ENCODE data around the gene GALNS. TPM values are rescaled to one million over a fixed set of nuclear protein-coding genes. Genes with fewer than 3 reads are reported as not detected.

GALNS gene
- total and polyA plus RNA-seq, 2 of the 13 experiments (the other 11 are each of a cell fraction or from before 2014, with no cell fraction given) = 9.2 to 9.8 TPM

- FAIRE-seq = no peak
- TF ChIP-seq ZNF782 (CRISPR knock-in tag; IDR thresholded peaks at IDR 0.05; ENCODE audit: borderline replicate concordance) (no peak), SKIL (CRISPR knock-in tag; IDR thresholded peaks at IDR 0.05; ENCODE audit: borderline replicate concordance) (no peak), ZBTB21 (CRISPR knock-in tag; IDR thresholded peaks at IDR 0.05) (no peak), MLLT10 (CRISPR knock-in tag; IDR thresholded peaks at IDR 0.05) (no peak), MAZ (IDR thresholded peaks at IDR 0.05; ENCODE audit: borderline replicate concordance, low read depth, low read length) (no peak), MAZ (CRISPR knock-in tag; IDR thresholded peaks at IDR 0.05; ENCODE audit: low read depth) (no peak), ZBTB49 (CRISPR knock-in tag; IDR thresholded peaks at IDR 0.05; ENCODE audit: borderline replicate concordance) (no peak), POLR2G (IDR thresholded peaks at IDR 0.05; ENCODE audit: low read depth, low read length) (0 out of 2 replicates have a peak, but pooled peaks have one; percentile 2), EHMT2 (IDR thresholded peaks at IDR 0.05; ENCODE audit: borderline replicate concordance, low read depth, low read length) (no peak), EZH2 (conservative IDR thresholded peaks at IDR 0.05; ENCODE audit: low read depth, low read length) (no peak), AFF4 (CRISPR knock-in tag; IDR thresholded peaks at IDR 0.05) (no peak), NFE2L1 (CRISPR knock-in tag; IDR thresholded peaks at IDR 0.05; ENCODE audit: borderline replicate concordance) (0 out of 2 replicates have a peak, but pooled peaks have one; percentile 18), ZNF761 (CRISPR knock-in tag; conservative IDR thresholded peaks at IDR 0.05) (no peak), NFKB2 (CRISPR knock-in tag; IDR thresholded peaks at IDR 0.05; ENCODE audit: borderline replicate concordance) (no peak)
These were observed 46.4 kb downstream of the GALNS start for GRCh38 chr16:88810166-88810911.

More at GRCh38 chr16:88810166-88810911, 46.4 kb downstream of the GALNS start:
- peak overlapping the region; percentile 76 for H3K27ac ChIP-seq (ENCODE audit: extremely low read length, insufficient read depth, low read length)
- no TSS peak for BruUV-seq (replicated peaks)
- peaks cover 29% of the 10 kb centered on the region for H3K4me1 ChIP-seq (ENCODE audit: insufficient read depth, low read length)
- H4K20me1 ChIP-seq (ENCODE audit: insufficient read depth, low read length) = peaks cover 14% of the 10 kb centered on the region; the same call in 1 of the 2 replicates
- H3K36me3 ChIP-seq (replicated peaks in 1 of 2; ENCODE audit: control insufficient read depth in 1 of 2, insufficient read depth in 2 of 2, low read length in 2 of 2) = peaks cover 13 to 43% of the 10 kb centered on the region in 2 experiments
- intact Hi-C loops (cut with micrococcal nuclease; ENCODE audit: unreplicated experiment) = loop anchor here (5.0 kb wide), 1 partner anchor 53 kb away; no protein-coding TSS in a partner anchor
- in situ Hi-C loops (cut with HindIII; ENCODE audit: extremely low pct_ligation_motif_present, low pct_unique_long_range_greater_than_20kb) = loop anchor here (5.0 kb wide), 1 partner anchor 47 kb away; the partner anchor contains the start of genes GALNS and TRAPPC2L
- peak; percentile 0; the same call in 2 of the 3 replicates for ATAC-seq
- DNase-seq (ENCODE audit: low spot score) = no peak
- H3K27me3 ChIP-seq (ENCODE audit: control insufficient read depth in 1 of 2, insufficient read depth in 2 of 2, low read length in 2 of 2) = no peaks in the 10 kb centered on the region
- ChIA-PET POLR2A (interaction anchor here (1.5 to 4.9 kb wide), 9 partner anchors 10 to 407 kb away, joined by 3 to 36 read pairs (median 11); partner anchors contain the start of genes CDH15, GALNS, PIEZO1 and TRAPPC2L), CTCF (ENCODE audit: low intra/inter-chr PET ratio, low total read pairs) (no interaction called here)
- peaks cover 22% of the 10 kb centered on the region for H3K79me2 ChIP-seq (ENCODE audit: insufficient read depth, low read length)
- peak overlapping the region; percentile 72 to 90 (median 74) for H3K4me3 ChIP-seq (replicated peaks in 1 of 3; ENCODE audit: insufficient read depth in 1 of 3, low read depth in 2 of 3, low read length in 3 of 3)
- peak overlapping the region; percentile 98 for H3K4me2 ChIP-seq (ENCODE audit: low read depth, low read length)
- peak overlapping the region; percentile 90 for H3K9ac ChIP-seq (ENCODE audit: insufficient read depth, low read depth, low read length)
- H3K9me3 ChIP-seq (ENCODE audit: low read length) = no peaks in the 10 kb centered on the region
- no peak overlapping the region for H2AFZ ChIP-seq (ENCODE audit: low read length)
- 50% methylated on average over 12 of the region's 12 CpGs for WGBS (ENCODE audit: low lambda C conversion rate)
